Liver (tissue), 9 donors: ENCODE results near the gene DIO1. TPM values are rescaled to one million over a fixed set of nuclear protein-coding genes. Genes with fewer than 3 reads are reported as not detected.

Experiments
- DNase-seq: peaks from one replicate; pipeline ENCODE4 v3.0.0-alpha.2; 2017; ENCODE audit warnings: low spot score
- H3K27ac ChIP-seq, 2 donors: one replicate each; pipeline ENCODE4 v1.7.0; 2013; ENCODE audit warnings: inconsistent platforms in 2 of 2, low read length in 2 of 2, control low read depth in 1 of 2, low read depth in 1 of 2, mild to moderate bottlenecking in 1 of 2
- H3K27me3 ChIP-seq, 4 donors: one replicate each; pipeline versions ENCODE4 v1.6.1 to v1.7.0; 2013; ENCODE audit warnings: low read length in 3 of 4, inconsistent platforms in 1 of 4, mild to moderate bottlenecking in 1 of 4, moderate library complexity in 1 of 4; ENCODE audit not compliant: control insufficient read depth in 4 of 4, insufficient read depth in 4 of 4
- H3K36me3 ChIP-seq, 4 donors: one replicate each; pipeline versions ENCODE4 v1.6.1 to v1.7.0; 2013; ENCODE audit warnings: low read length in 3 of 4, mild to moderate bottlenecking in 3 of 4, low read depth in 1 of 4, moderate library complexity in 1 of 4; ENCODE audit not compliant: control insufficient read depth in 4 of 4, insufficient read depth in 3 of 4
- H3K4me1 ChIP-seq, 4 donors: one replicate each; pipeline versions ENCODE4 v1.6.1 to v1.7.0; 2013; ENCODE audit warnings: low read length in 3 of 4, mild to moderate bottlenecking in 3 of 4, moderate library complexity in 1 of 4; ENCODE audit not compliant: control insufficient read depth in 4 of 4, insufficient read depth in 4 of 4
- H3K4me3 ChIP-seq, 3 donors: one replicate each; pipeline versions ENCODE4 v1.6.1 to v1.7.0; 2013; ENCODE audit warnings: low read length in 3 of 3, control low read depth in 1 of 3, low read depth in 1 of 3, mild to moderate bottlenecking in 1 of 3
- H3K9ac ChIP-seq, 2 donors: one replicate each; pipeline ENCODE4 v1.7.0; 2013; ENCODE audit warnings: low read length in 2 of 2, mild to moderate bottlenecking in 2 of 2, moderate library complexity in 2 of 2, control low read depth in 1 of 2, low read depth in 1 of 2
- H3K9me3 ChIP-seq, 4 donors: one replicate each; pipeline versions ENCODE4 v1.6.1 to v1.7.0; 2013; ENCODE audit warnings: low read length in 3 of 4; ENCODE audit not compliant: control insufficient read depth in 4 of 4
- EGR1 ChIP-seq, 2 donors: IDR thresholded peaks; 2 replicates each; pipeline ENCODE4 v1.6.1; 2016 to 2018; ENCODE audit warnings: antibody characterized with exemption in 2 of 2, low read depth in 2 of 2
- FOXA1 ChIP-seq: IDR thresholded peaks from 2 replicates; pipeline ENCODE4 v1.6.1; 2016; ENCODE audit warnings: antibody characterized with exemption
- FOXA2 ChIP-seq: IDR thresholded peaks from 2 replicates; pipeline ENCODE4 v1.6.1; 2016; ENCODE audit warnings: antibody characterized with exemption
- JUND ChIP-seq, 2 donors: IDR thresholded peaks; 2 replicates each; pipeline ENCODE4 v1.6.1; 2016; ENCODE audit warnings: antibody characterized with exemption in 2 of 2
- NR2F2 ChIP-seq: IDR thresholded peaks from 2 replicates; pipeline ENCODE4 v1.6.1; 2016; ENCODE audit warnings: antibody characterized with exemption
- RAD21 ChIP-seq, 2 donors: IDR thresholded peaks; 2 replicates each; pipeline ENCODE4 v1.6.1; 2016; ENCODE audit warnings: antibody characterized with exemption in 2 of 2, mild to moderate bottlenecking in 2 of 2
- REST ChIP-seq: IDR thresholded peaks from 2 replicates; pipeline ENCODE4 v1.6.1; 2016; ENCODE audit warnings: antibody characterized with exemption, mild to moderate bottlenecking
- SP1 ChIP-seq: IDR thresholded peaks from 2 replicates; pipeline ENCODE4 v1.6.1; 2018; ENCODE audit warnings: antibody characterized with exemption, mild to moderate bottlenecking
- YY1 ChIP-seq: IDR thresholded peaks from 2 replicates; pipeline ENCODE4 v1.6.1; 2016; ENCODE audit warnings: antibody characterized with exemption, mild to moderate bottlenecking
- WGBS: extraction: QIAGEN DNeasy Blood & Tissue Kit; methylation state at CpG from one replicate; pipeline ENCODE4 v1.1.7; 2013; 5-methylcytosine and 5-hydroxymethylcytosine counted together
- polyA plus RNA-seq, 2 donors: library from polyadenylated mRNA; stranded (reverse) in 1 of 2; unstranded in 1 of 2; fragments of 200-250 nt in 1 of 2; fragments of >200 nt in 1 of 2; fragmentation: Nextera tagmentation in 1 of 2; extraction: Ambion mirVana in 1 of 2; gene quantifications; one replicate each; pipeline versions ENCODE4 v1.2.1 to v1.2.3, GENCODE V29; 2013 to 2015
- total RNA-seq, 2 donors: library from RNA; depleted of rRNA; stranded (reverse); fragments of >200 nt; gene quantifications; one replicate each; pipeline ENCODE4 v1.2.3, GENCODE V29; 2014
- TF ChIP-seq, protein P1 (sequence below): IDR thresholded peaks from 2 replicates; pipeline ENCODE4 v1.6.1; 2016; ENCODE audit warnings: antibody characterized with exemption
- TF ChIP-seq, protein P2 (sequence below): fragments of 150-350 bp; IDR thresholded peaks from 2 replicates; pipeline ENCODE4 v1.5.1; 2017; ENCODE audit warnings: improper control_type of control experiment, low read depth, low read length; ENCODE audit not compliant: missing input control
- TF ChIP-seq, protein P3 (sequence below): IDR thresholded peaks from 2 replicates; pipeline ENCODE4 v1.6.1; 2016; ENCODE audit warnings: antibody characterized with exemption
- donor health status: healthy.
- donor health status: healthy.
- donor health status: healthy.
- donor health status: healthy.
- donor health status: healthy.

The DIO1 gene
- total and polyA plus RNA-seq, 4 donors: 23.9 to 176 (median 95.6) TPM

DNA sequence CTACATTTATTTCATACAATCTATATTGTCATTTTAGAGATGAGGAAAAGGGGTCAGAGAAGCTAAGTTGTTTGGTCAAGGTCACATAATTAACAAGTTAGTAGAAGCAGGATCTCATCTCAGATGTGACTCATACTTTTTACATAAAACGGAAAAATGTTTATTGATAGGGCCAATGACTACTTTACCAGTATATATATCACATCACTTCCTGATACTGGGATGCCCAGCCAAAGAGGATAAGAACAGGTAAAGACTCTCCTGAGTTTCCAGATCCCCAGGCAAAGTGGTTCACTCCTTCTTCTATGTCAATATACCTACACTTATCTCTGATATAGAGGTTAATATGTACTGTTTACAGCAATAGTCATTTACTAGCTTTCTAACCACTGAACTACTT lies 25.4 kb upstream of the DIO1 start:
- no peaks in the 10 kb centered on the region for H3K4me1 ChIP-seq
- H3K36me3 ChIP-seq: peaks cover 4 to 61% (median 45%) of the 10 kb centered on the region in 4 donors
- no peak for TF ChIP-seq RAD21 (IDR thresholded peaks at IDR 0.05)
- TF ChIP-seq, protein P1, sequence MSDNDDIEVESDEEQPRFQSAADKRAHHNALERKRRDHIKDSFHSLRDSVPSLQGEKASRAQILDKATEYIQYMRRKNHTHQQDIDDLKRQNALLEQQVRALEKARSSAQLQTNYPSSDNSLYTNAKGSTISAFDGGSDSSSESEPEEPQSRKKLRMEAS: no peak
- no peak for TF ChIP-seq EGR1 (IDR thresholded peaks at IDR 0.05; ENCODE audit: low read depth in 2 of 2)
- TF ChIP-seq REST: no peak
- TF ChIP-seq NR2F2: no peak
- TF ChIP-seq YY1: no peak
- TF ChIP-seq, protein P2, sequence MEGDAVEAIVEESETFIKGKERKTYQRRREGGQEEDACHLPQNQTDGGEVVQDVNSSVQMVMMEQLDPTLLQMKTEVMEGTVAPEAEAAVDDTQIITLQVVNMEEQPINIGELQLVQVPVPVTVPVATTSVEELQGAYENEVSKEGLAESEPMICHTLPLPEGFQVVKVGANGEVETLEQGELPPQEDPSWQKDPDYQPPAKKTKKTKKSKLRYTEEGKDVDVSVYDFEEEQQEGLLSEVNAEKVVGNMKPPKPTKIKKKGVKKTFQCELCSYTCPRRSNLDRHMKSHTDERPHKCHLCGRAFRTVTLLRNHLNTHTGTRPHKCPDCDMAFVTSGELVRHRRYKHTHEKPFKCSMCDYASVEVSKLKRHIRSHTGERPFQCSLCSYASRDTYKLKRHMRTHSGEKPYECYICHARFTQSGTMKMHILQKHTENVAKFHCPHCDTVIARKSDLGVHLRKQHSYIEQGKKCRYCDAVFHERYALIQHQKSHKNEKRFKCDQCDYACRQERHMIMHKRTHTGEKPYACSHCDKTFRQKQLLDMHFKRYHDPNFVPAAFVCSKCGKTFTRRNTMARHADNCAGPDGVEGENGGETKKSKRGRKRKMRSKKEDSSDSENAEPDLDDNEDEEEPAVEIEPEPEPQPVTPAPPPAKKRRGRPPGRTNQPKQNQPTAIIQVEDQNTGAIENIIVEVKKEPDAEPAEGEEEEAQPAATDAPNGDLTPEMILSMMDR: no peak
- H3K4me3 ChIP-seq: no peak overlapping the region
- no peak for DNase-seq
- no peaks in the 10 kb centered on the region for H3K27me3 ChIP-seq
- no peak overlapping the region for H3K27ac ChIP-seq
- H3K9ac ChIP-seq: no peak overlapping the region
- no peaks in the 10 kb centered on the region for H3K9me3 ChIP-seq
- 84% methylated on average over 1 of the region's 1 CpG for WGBS

GRCh38 chr1:53869454-53870117 lies 24.4 kb upstream of the DIO1 start:
- Histone ChIP-seq H3K4me1 (no peaks in the 10 kb centered on the region), H3K9ac (no peak overlapping the region), H3K27me3 (no peaks in the 10 kb centered on the region), H3K27ac (no peak overlapping the region), H3K9me3 (no peaks in the 10 kb centered on the region), H3K4me3 (no peak overlapping the region), H3K36me3 (peaks cover 4 to 59% (median 45%) of the 10 kb centered on the region in 4 donors)
- no peak for DNase-seq
- TF ChIP-seq, protein P1: no peak
- no peak for TF ChIP-seq FOXA2
- TF ChIP-seq, protein P3, sequence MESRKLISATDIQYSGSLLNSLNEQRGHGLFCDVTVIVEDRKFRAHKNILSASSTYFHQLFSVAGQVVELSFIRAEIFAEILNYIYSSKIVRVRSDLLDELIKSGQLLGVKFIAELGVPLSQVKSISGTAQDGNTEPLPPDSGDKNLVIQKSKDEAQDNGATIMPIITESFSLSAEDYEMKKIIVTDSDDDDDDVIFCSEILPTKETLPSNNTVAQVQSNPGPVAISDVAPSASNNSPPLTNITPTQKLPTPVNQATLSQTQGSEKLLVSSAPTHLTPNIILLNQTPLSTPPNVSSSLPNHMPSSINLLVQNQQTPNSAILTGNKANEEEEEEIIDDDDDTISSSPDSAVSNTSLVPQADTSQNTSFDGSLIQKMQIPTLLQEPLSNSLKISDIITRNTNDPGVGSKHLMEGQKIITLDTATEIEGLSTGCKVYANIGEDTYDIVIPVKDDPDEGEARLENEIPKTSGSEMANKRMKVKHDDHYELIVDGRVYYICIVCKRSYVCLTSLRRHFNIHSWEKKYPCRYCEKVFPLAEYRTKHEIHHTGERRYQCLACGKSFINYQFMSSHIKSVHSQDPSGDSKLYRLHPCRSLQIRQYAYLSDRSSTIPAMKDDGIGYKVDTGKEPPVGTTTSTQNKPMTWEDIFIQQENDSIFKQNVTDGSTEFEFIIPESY: no peak
- no peak for TF ChIP-seq EGR1 (IDR thresholded peaks at IDR 0.05; ENCODE audit: low read depth in 2 of 2)
- TF ChIP-seq FOXA1: no peak
- no peak for TF ChIP-seq JUND (IDR thresholded peaks at IDR 0.05)
- TF ChIP-seq SP1: no peak
- WGBS: 93% methylated on average over 11 of the region's 11 CpGs
